ENCODE data around the gene PKP1. TPM values are rescaled to one million over a fixed set of nuclear protein-coding genes. Genes with fewer than 3 reads are reported as not detected.

The PKP1 gene
- total RNA-seq, 1 experiment from 2014 or later = 0.30 TPM

- DNase-seq (ENCODE audit: unreplicated experiment) = no peak
- Mint-ChIP-seq H3K27me3 (ENCODE audit: insufficient read depth, unreplicated experiment) (no peaks in the 10 kb centered on the region), H3K27ac (ENCODE audit: low read depth, unreplicated experiment) (peak overlapping the region; percentile 89), H3K9me3 (ENCODE audit: unreplicated experiment) (no peaks in the 10 kb centered on the region), H3K36me3 (ENCODE audit: insufficient read depth, unreplicated experiment) (peaks cover 6% of the 10 kb centered on the region), H3K4me1 (ENCODE audit: insufficient read depth, unreplicated experiment) (peaks cover 55% of the 10 kb centered on the region), H3K4me3 (ENCODE audit: unreplicated experiment) (no peak overlapping the region)
- CTCF ChIA-PET = interaction anchor here (0.6 to 22.1 kb wide), 8 partner anchors 9 to 114 kb away, joined by 3 to 474 read pairs (median 10); partner anchors contain the start of gene PKP1
- BruUV-seq (replicated peaks) = no TSS peak
- intact Hi-C loops (cut with micrococcal nuclease) = no loop called here
- no peak for TF ChIP-seq CTCF (IDR thresholded peaks at IDR 0.05; ENCODE audit: unreplicated experiment)
- POLR2A ChIA-PET = interaction anchor here (1.2 to 46.7 kb wide), 5 partner anchors 10 to 85 kb away, joined by 3 to 3819 read pairs (median 5); partner anchors contain the start of gene PKP1
Observed at GRCh38 chr1:201269900-201270410, 13.4 kb upstream of the PKP1 start.

- no peak for TF ChIP-seq CTCF (IDR thresholded peaks at IDR 0.05; ENCODE audit: unreplicated experiment)
- ChIA-PET POLR2A (interaction anchor here (1.0 to 46.7 kb wide), 4 partner anchors 10 to 127 kb away, joined by 4 to 3819 read pairs (median 11); partner anchors contain the start of gene PKP1), CTCF (interaction anchor here (0.6 to 22.1 kb wide), 11 partner anchors 9 to 354 kb away, joined by 3 to 415 read pairs (median 3); partner anchors contain the start of gene PKP1)
- H3K9me3 Mint-ChIP-seq (ENCODE audit: unreplicated experiment) = no peaks in the 10 kb centered on the region
- no TSS peak for BruUV-seq (replicated peaks)
- no peak overlapping the region for H3K27ac Mint-ChIP-seq (ENCODE audit: low read depth, unreplicated experiment)
- no peaks in the 10 kb centered on the region for H3K27me3 Mint-ChIP-seq (ENCODE audit: insufficient read depth, unreplicated experiment)
- H3K4me1 Mint-ChIP-seq (ENCODE audit: insufficient read depth, unreplicated experiment) = peaks cover 58% of the 10 kb centered on the region
- H3K36me3 Mint-ChIP-seq (ENCODE audit: insufficient read depth, unreplicated experiment) = peaks cover 6% of the 10 kb centered on the region
- DNase-seq (ENCODE audit: unreplicated experiment) = no peak
- intact Hi-C loops (cut with micrococcal nuclease) = no loop called here
- no peak overlapping the region for H3K4me3 Mint-ChIP-seq (ENCODE audit: unreplicated experiment)
Observed at GRCh38 chr1:201270616-201271390, 12.5 kb upstream of the PKP1 start.

GRCh38 chr1:201272799-201273198, 10.5 kb upstream of the PKP1 start:
- Mint-ChIP-seq H3K4me3 (ENCODE audit: unreplicated experiment) (no peak overlapping the region), H3K4me1 (ENCODE audit: insufficient read depth, unreplicated experiment) (peaks cover 56% of the 10 kb centered on the region), H3K27ac (ENCODE audit: low read depth, unreplicated experiment) (no peak overlapping the region), H3K9me3 (ENCODE audit: unreplicated experiment) (no peaks in the 10 kb centered on the region), H3K36me3 (ENCODE audit: insufficient read depth, unreplicated experiment) (peaks cover 6% of the 10 kb centered on the region), H3K27me3 (ENCODE audit: insufficient read depth, unreplicated experiment) (no peaks in the 10 kb centered on the region)
- ChIA-PET CTCF (interaction anchor here (0.5 to 22.1 kb wide), 10 partner anchors 11 to 88 kb away, joined by 3 to 415 read pairs (median 6); partner anchors contain the start of gene PKP1), POLR2A (interaction anchor here (2.3 to 46.7 kb wide), 2 partner anchors 12 to 27 kb away, joined by 17 to 3819 read pairs; partner anchors contain the start of gene PKP1)
- intact Hi-C loops (cut with micrococcal nuclease) = no loop called here
- BruUV-seq (replicated peaks) = no TSS peak
- TF ChIP-seq CTCF (IDR thresholded peaks at IDR 0.05; ENCODE audit: unreplicated experiment) = no peak
- no peak for DNase-seq (ENCODE audit: unreplicated experiment)

All from MCF 10A (cell line).